SKM-1 treated with dmso at 0.1 percent for 144 hours (cell line): ENCODE results near the gene B3GNT7.
"Not testable (repeated sequence)": the region's sequence is repeated elsewhere in the genome, so short reads cannot be mapped to it uniquely, and the experiment has no call there.

Experiments used
- DNase-seq: peaks from one replicate; lab custom pipeline; 2025; ENCODE audit not compliant: unreplicated experiment; lab: John Stamatoyannopoulos, UW

B3GNT7 gene

DNA sequence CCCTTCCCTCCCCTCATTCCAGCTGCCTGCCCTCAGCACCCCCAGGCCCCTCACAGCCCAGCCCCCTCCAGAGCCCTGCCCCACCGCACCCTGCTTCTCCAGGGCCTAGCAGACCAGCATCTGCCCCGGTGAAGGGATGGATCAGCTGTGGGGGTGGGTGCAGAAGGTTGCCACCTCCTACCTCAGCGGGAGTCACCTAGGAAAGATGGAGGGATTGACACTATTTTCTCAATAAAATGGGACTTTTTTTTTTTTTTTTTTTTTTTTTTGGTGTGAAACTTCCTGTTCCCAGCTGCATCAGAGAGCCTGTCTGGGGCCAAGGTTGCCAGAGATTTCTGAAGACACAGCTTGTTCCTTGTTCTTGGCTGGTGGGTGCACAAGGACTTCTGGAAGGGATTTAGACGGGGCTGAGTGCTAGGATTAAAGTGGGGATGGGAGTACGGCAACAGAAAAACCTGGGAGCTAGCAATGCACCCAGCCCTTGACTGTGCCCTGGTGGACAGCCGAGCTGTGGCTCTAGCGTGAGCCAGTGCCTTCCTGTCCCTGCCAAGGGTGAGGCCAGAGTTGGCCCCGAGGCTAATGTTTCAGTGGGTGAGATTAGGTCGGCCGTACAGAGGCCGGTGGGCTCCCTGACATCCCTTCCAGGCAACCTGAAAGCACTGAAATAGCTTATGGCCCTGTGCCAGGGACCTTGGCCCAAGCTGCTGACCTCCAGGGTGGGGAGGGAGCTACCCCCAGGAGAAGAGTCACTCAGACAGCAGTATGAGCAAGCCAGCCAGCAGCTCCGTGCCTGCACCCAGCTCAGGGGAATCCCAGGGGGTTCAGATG, 4.6 kb downstream of the B3GNT7 start:
- no peak for DNase-seq

GRCh38 chr2:231400681-231401080, 5.2 kb downstream of the B3GNT7 start:
- not testable (repeated sequence) for DNase-seq

- DNase-seq, result not testable (repeated sequence)
Measured at GRCh38 chr2:231401101-231401500, 5.6 kb downstream of the B3GNT7 start.

- not testable (repeated sequence) for DNase-seq
Measured at GRCh38 chr2:231403421-231404182, 8.1 kb downstream of the B3GNT7 start.

DNA sequence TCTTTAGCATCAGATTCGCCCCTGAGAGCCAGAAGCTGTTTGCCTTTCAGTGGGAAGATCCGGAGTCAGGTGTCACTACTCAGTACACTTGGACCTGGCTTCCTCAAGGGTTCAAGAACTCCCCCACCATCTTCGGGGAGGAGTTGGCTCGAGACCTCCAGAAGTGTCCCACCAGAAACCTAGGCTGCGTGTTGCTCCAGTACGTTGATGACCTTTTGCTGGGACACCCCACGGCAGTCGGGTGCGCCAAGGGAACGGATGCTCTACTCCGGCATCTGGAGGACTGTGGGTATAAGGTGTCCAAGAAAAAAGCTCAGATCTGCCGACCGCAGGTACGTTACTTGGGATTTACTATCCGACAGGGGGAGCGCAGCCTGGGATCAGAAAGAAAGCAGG, 8.7 kb downstream of the B3GNT7 start:
- DNase-seq, result not testable (repeated sequence)

GRCh38 chr2:231405601-231406367, 10.3 kb downstream of the B3GNT7 start:
- DNase-seq, result not testable (repeated sequence)

DNA sequence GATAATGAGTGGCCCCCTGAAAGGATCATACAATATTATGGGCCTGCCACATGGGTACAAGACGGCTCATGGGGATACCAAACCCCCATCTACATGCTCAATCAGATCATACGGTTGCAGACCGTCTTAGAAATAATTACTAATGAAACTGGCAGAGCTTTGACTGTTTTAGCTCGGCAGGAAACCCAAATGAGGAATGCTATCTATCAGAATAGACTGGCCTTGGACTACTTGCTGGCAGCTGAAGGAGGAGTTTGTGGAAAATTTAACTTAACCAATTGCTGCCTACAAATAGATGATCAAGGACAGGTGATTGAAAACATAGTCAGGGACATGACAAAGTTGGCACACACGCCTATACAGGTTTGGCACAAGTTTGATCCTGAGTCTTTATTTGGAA, 12.2 kb downstream of the B3GNT7 start:
- not testable (repeated sequence) for DNase-seq

GRCh38 chr2:231408304-231408703, 12.8 kb downstream of the B3GNT7 start:
- DNase-seq, result not testable (repeated sequence)

GRCh38 chr2:231409776-231410175, 14.3 kb downstream of the B3GNT7 start:
- DNase-seq, result no peak

GRCh38 chr2:231410293-231411004, 14.9 kb downstream of the B3GNT7 start:
- DNase-seq, result no peak

- no peak for DNase-seq
Measured at GRCh38 chr2:231411237-231411636, 15.7 kb downstream of the B3GNT7 start.

DNA sequence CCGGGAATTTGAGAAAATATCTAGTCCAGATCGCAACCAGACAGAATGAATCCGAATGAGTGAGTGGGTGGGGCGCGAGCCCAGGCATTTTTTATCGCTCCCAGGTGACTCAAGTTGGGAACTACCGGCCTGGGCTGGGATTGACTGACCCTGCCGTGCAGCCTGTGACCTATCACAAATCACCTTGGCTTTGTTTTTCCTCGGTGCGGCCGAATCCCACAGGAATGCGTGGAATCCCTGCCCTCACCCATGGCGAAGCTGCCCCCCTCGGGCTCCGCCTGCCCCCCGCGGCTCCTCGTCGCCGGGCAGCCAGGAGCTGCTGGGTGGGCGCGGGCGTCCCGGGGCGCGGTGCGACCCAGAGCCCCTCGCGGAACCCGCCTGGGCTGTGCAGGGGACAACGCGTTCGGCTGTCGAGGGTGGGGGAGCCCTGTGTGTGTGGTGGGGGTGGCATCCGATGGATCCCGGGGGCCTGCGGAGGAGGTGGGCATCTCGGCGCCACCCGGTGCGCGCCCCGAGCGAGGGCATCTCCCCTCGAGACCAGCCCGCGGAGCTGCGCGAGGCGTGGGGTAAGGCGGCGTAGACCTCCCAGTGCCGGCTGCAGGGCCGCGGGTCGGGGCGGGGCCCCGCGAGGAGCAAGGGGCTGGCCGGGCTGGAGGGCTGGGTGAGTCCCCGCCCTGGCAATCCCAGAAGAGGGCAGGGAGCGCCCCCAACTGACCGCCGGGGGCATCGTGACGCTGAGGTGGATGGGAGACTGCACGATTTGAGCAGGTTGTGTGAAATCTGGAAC, 16.5 kb downstream of the B3GNT7 start:
- DNase-seq, result peak; percentile 26

GRCh38 chr2:231412618-231412963, 17.1 kb downstream of the B3GNT7 start:
- DNase-seq, result no peak

GRCh38 chr2:231413456-231413855, 17.9 kb downstream of the B3GNT7 start:
- no peak for DNase-seq

DNA sequence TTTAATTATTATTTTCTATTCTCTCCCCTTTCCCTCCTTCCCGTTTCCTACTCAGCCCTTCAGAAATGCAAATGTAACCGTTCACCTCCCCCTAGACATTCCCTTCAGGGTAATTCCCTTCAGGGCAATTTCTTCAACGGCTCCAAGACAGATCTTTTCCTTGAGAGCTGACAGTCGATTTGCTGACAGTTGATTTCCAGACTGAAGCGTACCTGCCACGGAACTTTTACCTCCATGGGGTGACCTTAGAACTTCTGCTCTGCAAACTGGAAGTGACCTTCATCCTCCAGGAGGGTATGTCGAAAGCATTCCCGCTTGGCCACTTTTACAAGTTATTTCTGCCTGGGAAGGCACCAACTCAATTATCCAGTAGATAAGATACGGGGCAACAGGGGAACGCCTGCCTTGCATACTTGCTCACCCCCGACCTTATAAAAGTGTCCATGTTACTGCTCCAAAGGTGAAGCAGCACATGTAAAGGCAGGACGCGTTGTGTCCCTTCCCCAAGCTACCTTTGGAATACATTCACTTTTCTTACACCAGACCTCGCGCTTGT, 18.5 kb downstream of the B3GNT7 start:
- DNase-seq, result no peak

DNA sequence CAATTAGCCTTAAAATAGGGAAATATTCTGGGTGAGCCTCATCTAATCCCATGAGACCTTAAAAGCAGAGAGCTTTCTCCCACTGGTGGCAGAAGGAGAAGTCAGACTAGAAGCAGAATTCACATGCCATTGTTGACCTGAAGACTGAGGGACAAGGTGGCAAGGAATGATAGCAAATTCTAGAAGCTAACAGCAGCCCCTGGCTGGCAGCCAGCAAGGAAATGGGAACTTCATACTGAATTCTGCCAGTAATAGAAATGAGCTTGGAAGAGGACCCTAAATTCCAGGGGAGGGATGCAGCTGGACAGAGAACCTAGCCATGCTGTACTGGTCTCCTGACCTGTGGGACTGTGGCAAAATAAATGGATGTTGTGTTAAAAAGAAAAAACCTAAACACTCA, 19.5 kb downstream of the B3GNT7 start:
- no peak for DNase-seq

DNA sequence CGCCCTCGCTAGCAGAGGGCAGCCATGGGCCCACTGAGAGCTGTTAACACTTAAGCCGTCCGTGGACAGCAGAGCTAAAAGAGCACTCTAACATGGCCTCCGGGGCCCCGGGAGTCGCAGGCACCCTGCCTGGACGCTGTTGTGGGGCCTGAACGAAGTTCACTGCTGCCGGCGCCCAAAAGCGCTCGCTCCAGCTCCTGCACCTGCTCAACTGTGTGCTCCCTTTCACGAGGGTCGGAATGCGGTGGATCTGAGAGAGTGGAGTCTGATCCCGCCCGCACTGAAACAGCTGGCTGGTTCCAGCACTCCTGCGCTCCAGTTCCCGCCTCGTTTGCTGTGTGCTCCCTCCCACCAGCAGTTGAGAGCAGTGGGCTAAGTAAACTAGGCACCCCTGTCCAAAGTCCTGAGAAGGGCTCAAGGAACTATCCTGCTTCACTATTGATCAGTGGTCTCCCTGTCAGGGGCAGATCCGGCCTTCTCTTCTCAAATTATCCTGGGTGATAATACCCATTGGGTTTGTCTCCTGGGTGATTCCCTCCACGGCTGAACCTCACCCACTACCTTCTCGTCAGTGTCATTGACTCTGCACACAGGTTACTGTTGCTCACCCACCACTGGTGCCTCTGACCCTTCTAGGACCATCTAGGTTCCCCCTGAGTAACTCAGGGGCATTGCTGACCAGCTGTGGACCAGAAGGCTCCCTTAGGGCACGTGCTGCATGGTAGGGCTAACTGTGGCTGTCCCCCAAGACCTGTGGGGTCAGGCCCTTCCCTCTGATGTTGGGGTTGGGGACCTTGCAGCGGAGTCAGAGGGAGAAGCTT, 23.5 kb downstream of the B3GNT7 start:
- DNase-seq, result no peak

GRCh38 chr2:231421051-231421580, 25.6 kb downstream of the B3GNT7 start:
- no peak for DNase-seq

- DNase-seq, result no peak
Measured at GRCh38 chr2:231422056-231422455, 26.5 kb downstream of the B3GNT7 start.
